ENCODE data around the gene NRXN2. TPM values are rescaled to one million over a fixed set of nuclear protein-coding genes. Genes with fewer than 3 reads are reported as not detected.

The NRXN2 gene
- polyA plus RNA-seq, 1 of the 3 experiments (the other 2 are of a cell fraction): 0.15 TPM

- H3K27me3 ChIP-seq (ENCODE audit: insufficient read depth): no peaks in the 10 kb centered on the region
Observed at GRCh38 chr11:64711956-64712362, 11.0 kb downstream of the NRXN2 start.

GRCh38 chr11:64711138-64711955 is 11.7 kb downstream of the NRXN2 start:
- H3K4me3 ChIP-seq (ENCODE audit: low read depth in 2 of 2, low read length in 1 of 2): no peak overlapping the region
- no peaks in the 10 kb centered on the region for H3K27me3 ChIP-seq (ENCODE audit: insufficient read depth)
- 95% methylated on average over 30 of the region's 46 CpGs for WGBS (ENCODE audit: low lambda C conversion rate)
- peaks cover 0 to 25% of the 10 kb centered on the region in 2 experiments; a peak in 3 of 4 replicates for H3K4me1 ChIP-seq (ENCODE audit: control insufficient read depth in 1 of 2, insufficient read depth in 2 of 2, low read depth in 1 of 2, low read length in 1 of 2)
- CTCF ChIA-PET: interaction anchor here (0.7 to 5.0 kb wide), 4 partner anchors 8 to 22 kb away, joined by 3 to 37 read pairs (median 6); partner anchors contain the start of gene NRXN2
- H4K20me1 ChIP-seq (ENCODE audit: insufficient read depth): no peaks in the 10 kb centered on the region
- H3K9me3 ChIP-seq: no peaks in the 10 kb centered on the region
- DNase-seq: peak; percentile 70
- POLR2A ChIA-PET: interaction anchor here (0.6 kb wide), 1 partner anchor 16 kb away, joined by 3 read pairs; no protein-coding TSS in a partner anchor
- H3K4me2 ChIP-seq: no peak overlapping the region
- no peaks in the 10 kb centered on the region for H3K36me3 ChIP-seq (replicated peaks in 1 of 2; ENCODE audit: control insufficient read depth in 1 of 2, insufficient read depth in 2 of 2, low read length in 1 of 2)
- no peak overlapping the region for H2AFZ ChIP-seq (ENCODE audit: low read depth)
- H3K9me2 ChIP-seq: no peaks in the 10 kb centered on the region
- TF ChIP-seq POLR2AphosphoS5 (IDR thresholded peaks at IDR 0.05; ENCODE audit: low read depth, low read length) (no peak), MEF2A (IDR thresholded peaks at IDR 0.05; ENCODE audit: borderline replicate concordance, low read depth) (no peak), GATA2 (CRISPR knock-in tag; IDR thresholded peaks at IDR 0.05) (no peak), RAD21 (IDR thresholded peaks at IDR 0.05; ENCODE audit: low read length) (no peak)
- H3F3A ChIP-seq (replicated peaks; ENCODE audit: insufficient read depth): peaks cover 6% of the 10 kb centered on the region
- no peak overlapping the region for H3K9ac ChIP-seq
- H3K27ac ChIP-seq (ENCODE audit: low read depth in 2 of 2, low read length in 1 of 2): peak overlapping the region in 1 of 2 experiments; percentile 40; a peak in 1 of 4 replicates
- H3K79me2 ChIP-seq (ENCODE audit: insufficient read depth): no peaks in the 10 kb centered on the region

More at GRCh38 chr11:64711956-64712362, 11.0 kb downstream of the NRXN2 start:
- Histone ChIP-seq H3K9me2 (no peaks in the 10 kb centered on the region), H3K36me3 (replicated peaks in 1 of 2; ENCODE audit: control insufficient read depth in 1 of 2, insufficient read depth in 2 of 2, low read length in 1 of 2) (no peaks in the 10 kb centered on the region), H3K9ac (no peak overlapping the region), H4K20me1 (ENCODE audit: insufficient read depth) (no peaks in the 10 kb centered on the region), H3F3A (replicated peaks; ENCODE audit: insufficient read depth) (peaks cover 6% of the 10 kb centered on the region), H3K4me2 (no peak overlapping the region), H3K4me1 (ENCODE audit: control insufficient read depth in 1 of 2, insufficient read depth in 2 of 2, low read depth in 1 of 2, low read length in 1 of 2) (peaks cover 0 to 31% of the 10 kb centered on the region in 2 experiments; a peak in 3 of 4 replicates), H3K4me3 (ENCODE audit: low read depth in 2 of 2, low read length in 1 of 2) (no peak overlapping the region), H3K79me2 (ENCODE audit: insufficient read depth) (no peaks in the 10 kb centered on the region), H2AFZ (ENCODE audit: low read depth) (no peak overlapping the region), H3K27ac (ENCODE audit: low read depth in 2 of 2, low read length in 1 of 2) (peak overlapping the region in 1 of 2 experiments; percentile 0; a peak in 1 of 4 replicates), H3K9me3 (no peaks in the 10 kb centered on the region)
- WGBS (ENCODE audit: low lambda C conversion rate): 91% methylated on average over 19 of the region's 19 CpGs
- TF ChIP-seq, protein P1, sequence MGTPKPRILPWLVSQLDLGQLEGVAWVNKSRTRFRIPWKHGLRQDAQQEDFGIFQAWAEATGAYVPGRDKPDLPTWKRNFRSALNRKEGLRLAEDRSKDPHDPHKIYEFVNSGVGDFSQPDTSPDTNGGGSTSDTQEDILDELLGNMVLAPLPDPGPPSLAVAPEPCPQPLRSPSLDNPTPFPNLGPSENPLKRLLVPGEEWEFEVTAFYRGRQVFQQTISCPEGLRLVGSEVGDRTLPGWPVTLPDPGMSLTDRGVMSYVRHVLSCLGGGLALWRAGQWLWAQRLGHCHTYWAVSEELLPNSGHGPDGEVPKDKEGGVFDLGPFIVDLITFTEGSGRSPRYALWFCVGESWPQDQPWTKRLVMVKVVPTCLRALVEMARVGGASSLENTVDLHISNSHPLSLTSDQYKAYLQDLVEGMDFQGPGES (IDR thresholded peaks at IDR 0.05; ENCODE audit: low read depth, low read length): no peak
- DNase-seq: no peak
- CTCF ChIA-PET: interaction anchor here (5.0 kb wide), 1 partner anchor 23 kb away, joined by 37 read pairs; no protein-coding TSS in a partner anchor
- POLR2A ChIA-PET: no interaction called here

- H2AFZ ChIP-seq (ENCODE audit: low read depth): no peak overlapping the region
- no peaks in the 10 kb centered on the region for H3K79me2 ChIP-seq (ENCODE audit: insufficient read depth)
- CTCF ChIA-PET: interaction anchor here (0.6 to 5.0 kb wide), 5 partner anchors 9 to 410 kb away, joined by 3 to 37 read pairs (median 6); partner anchors contain the start of gene NRXN2
- no peak overlapping the region for H3K9ac ChIP-seq
- H3K4me1 ChIP-seq (ENCODE audit: control insufficient read depth in 1 of 2, insufficient read depth in 2 of 2, low read depth in 1 of 2, low read length in 1 of 2): peaks cover 0 to 17% of the 10 kb centered on the region in 2 experiments; a peak in 3 of 4 replicates
- no peak for DNase-seq
- H3K9me3 ChIP-seq: no peaks in the 10 kb centered on the region
- H4K20me1 ChIP-seq (ENCODE audit: insufficient read depth): no peaks in the 10 kb centered on the region
- H3K4me2 ChIP-seq: peak overlapping the region; percentile 27; the same call in 1 of the 2 replicates
- peak; percentile 33; the same call in 1 of the 2 replicates for TF ChIP-seq FOSL2 (IDR thresholded peaks at IDR 0.05; ENCODE audit: borderline replicate concordance, low read depth)
- no peak for TF ChIP-seq FOXM1 (IDR thresholded peaks at IDR 0.05; ENCODE audit: low read depth)
- WGBS (ENCODE audit: low lambda C conversion rate): 67% methylated on average over 11 of the region's 13 CpGs
- H3K4me3 ChIP-seq (ENCODE audit: low read depth in 2 of 2, low read length in 1 of 2): no peak overlapping the region
- no peaks in the 10 kb centered on the region for H3K9me2 ChIP-seq
- POLR2A ChIA-PET: interaction anchor here (0.6 kb wide), 1 partner anchor 15 kb away, joined by 3 read pairs; no protein-coding TSS in a partner anchor
- H3K27ac ChIP-seq (ENCODE audit: low read depth in 2 of 2, low read length in 1 of 2): peak overlapping the region in 1 of 2 experiments; percentile 40; a peak in 1 of 4 replicates
- H3F3A ChIP-seq (replicated peaks; ENCODE audit: insufficient read depth): peaks cover 6% of the 10 kb centered on the region
- H3K36me3 ChIP-seq (replicated peaks in 1 of 2; ENCODE audit: control insufficient read depth in 1 of 2, insufficient read depth in 2 of 2, low read length in 1 of 2): no peaks in the 10 kb centered on the region
- no peaks in the 10 kb centered on the region for H3K27me3 ChIP-seq (ENCODE audit: insufficient read depth)
Observed at GRCh38 chr11:64710418-64711137, 12.4 kb downstream of the NRXN2 start.
